HG03175 (cell line): ENCODE measurements around the gene PLVAP.

ENCODE experiments used
- ATAC-seq: cut with Tn5 transposase; IDR thresholded peaks from one replicate; pipeline ENCODE4 v1.9.1; 2021; ENCODE audit warnings: mild to moderate bottlenecking, moderate library complexity; ENCODE audit not compliant: unreplicated experiment

The PLVAP gene

GRCh38 chr19:17359905-17360800, 17.0 kb downstream of the PLVAP start:
- ATAC-seq = no peak

GRCh38 chr19:17358395-17358794, 18.7 kb downstream of the PLVAP start:
- ATAC-seq = no peak

GRCh38 chr19:17357724-17358123, 19.4 kb downstream of the PLVAP start:
- ATAC-seq = no peak

- ATAC-seq = no peak
These were observed 20.0 kb downstream of the PLVAP start for GRCh38 chr19:17357078-17357666.

- no peak for ATAC-seq
These were observed 23.8 kb downstream of the PLVAP start for GRCh38 chr19:17353386-17353785.

GRCh38 chr19:17352608-17353280, 24.4 kb downstream of the PLVAP start:
- ATAC-seq = no peak

GRCh38 chr19:17351815-17352435, 25.2 kb downstream of the PLVAP start:
- no peak for ATAC-seq

GRCh38 chr19:17348700-17349099, 28.4 kb downstream of the PLVAP start:
- no peak for ATAC-seq

- no peak for ATAC-seq
These were observed 29.3 kb downstream of the PLVAP start for GRCh38 chr19:17347877-17348276.

GRCh38 chr19:17347361-17347760, 29.8 kb downstream of the PLVAP start:
- no peak for ATAC-seq

GRCh38 chr19:17346109-17346671, 31.0 kb downstream of the PLVAP start:
- no peak for ATAC-seq

GRCh38 chr19:17341845-17342244, 35.3 kb downstream of the PLVAP start:
- ATAC-seq = no peak

- no peak for ATAC-seq
These were observed 35.8 kb downstream of the PLVAP start for GRCh38 chr19:17341386-17341785.

- ATAC-seq = no peak
These were observed 36.2 kb downstream of the PLVAP start for GRCh38 chr19:17340871-17341357.

GRCh38 chr19:17340302-17340870, 36.8 kb downstream of the PLVAP start:
- no peak for ATAC-seq

- no peak for ATAC-seq
These were observed 37.9 kb downstream of the PLVAP start for GRCh38 chr19:17339088-17339741.

GRCh38 chr19:17338433-17339078, 38.6 kb downstream of the PLVAP start:
- no peak for ATAC-seq

- ATAC-seq = no peak
These were observed 39.3 kb downstream of the PLVAP start for GRCh38 chr19:17337675-17338432.
